SU-DHL-6 (cell line): ENCODE measurements around the gene IL20RB.

Experiments used
- EZH2phosphoT487 ChIP-seq: fragments of 200-600 bp; sonication (generic), shearing (Covaris generic); conservative IDR thresholded peaks from 2 replicates; pipeline ENCODE4 v1.6.1; 2018; ENCODE audit warnings: mild to moderate bottlenecking, antibody characterized with exemption, low read length, moderate library complexity, mixed read lengths
- TF ChIP-seq, protein P1 (sequence below): fragments of 200-600 bp; sonication (generic); IDR thresholded peaks from one replicate; pipeline ENCODE4 v1.5.1; 2017; ENCODE audit warnings: antibody characterized with exemption, mild to moderate bottlenecking, low read length, moderate library complexity; ENCODE audit not compliant: insufficient read depth, poor library complexity, severe bottlenecking

- TF ChIP-seq, protein P1, sequence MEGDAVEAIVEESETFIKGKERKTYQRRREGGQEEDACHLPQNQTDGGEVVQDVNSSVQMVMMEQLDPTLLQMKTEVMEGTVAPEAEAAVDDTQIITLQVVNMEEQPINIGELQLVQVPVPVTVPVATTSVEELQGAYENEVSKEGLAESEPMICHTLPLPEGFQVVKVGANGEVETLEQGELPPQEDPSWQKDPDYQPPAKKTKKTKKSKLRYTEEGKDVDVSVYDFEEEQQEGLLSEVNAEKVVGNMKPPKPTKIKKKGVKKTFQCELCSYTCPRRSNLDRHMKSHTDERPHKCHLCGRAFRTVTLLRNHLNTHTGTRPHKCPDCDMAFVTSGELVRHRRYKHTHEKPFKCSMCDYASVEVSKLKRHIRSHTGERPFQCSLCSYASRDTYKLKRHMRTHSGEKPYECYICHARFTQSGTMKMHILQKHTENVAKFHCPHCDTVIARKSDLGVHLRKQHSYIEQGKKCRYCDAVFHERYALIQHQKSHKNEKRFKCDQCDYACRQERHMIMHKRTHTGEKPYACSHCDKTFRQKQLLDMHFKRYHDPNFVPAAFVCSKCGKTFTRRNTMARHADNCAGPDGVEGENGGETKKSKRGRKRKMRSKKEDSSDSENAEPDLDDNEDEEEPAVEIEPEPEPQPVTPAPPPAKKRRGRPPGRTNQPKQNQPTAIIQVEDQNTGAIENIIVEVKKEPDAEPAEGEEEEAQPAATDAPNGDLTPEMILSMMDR, result no peak
- no peak for TF ChIP-seq EZH2phosphoT487
Measured at GRCh38 chr3:136974670-136975069, 16.9 kb downstream of the IL20RB start.
